Measurements from ENCODE around the gene PGRMC1.
A peak's percentile ranks its signal among the peaks of the same experiment; 100 is the strongest.
"Not testable (repeated sequence)": the region's sequence is repeated elsewhere in the genome, so short reads cannot be mapped to it uniquely, and the experiment has no call there.

The PGRMC1 gene

GRCh38 chrX:119252716-119253115 is 16.6 kb downstream of the PGRMC1 start:
- ChIA-PET POLR2A (no interaction called here), CTCF (interaction anchor here (1.3 kb wide), 1 partner anchor 36 kb away, joined by 3 read pairs; no protein-coding TSS in a partner anchor)
- no peak for DNase-seq (ENCODE audit: extremely low spot score)
- no peak for TF ChIP-seq LEF1 (IDR thresholded peaks at IDR 0.05; ENCODE audit: borderline replicate concordance)
- no peak for TF ChIP-seq NFRKB (IDR thresholded peaks at IDR 0.05)
- no peak for TF ChIP-seq BHLHE40 (IDR thresholded peaks at IDR 0.05; ENCODE audit: borderline replicate concordance)
- TF ChIP-seq PKNOX1 (IDR thresholded peaks at IDR 0.05): no peak
- TF ChIP-seq SP1 (IDR thresholded peaks at IDR 0.05): no peak
- TF ChIP-seq SUZ12 (IDR thresholded peaks at IDR 0.05): no peak
- TF ChIP-seq TARDBP (IDR thresholded peaks at IDR 0.05): no peak

DNA sequence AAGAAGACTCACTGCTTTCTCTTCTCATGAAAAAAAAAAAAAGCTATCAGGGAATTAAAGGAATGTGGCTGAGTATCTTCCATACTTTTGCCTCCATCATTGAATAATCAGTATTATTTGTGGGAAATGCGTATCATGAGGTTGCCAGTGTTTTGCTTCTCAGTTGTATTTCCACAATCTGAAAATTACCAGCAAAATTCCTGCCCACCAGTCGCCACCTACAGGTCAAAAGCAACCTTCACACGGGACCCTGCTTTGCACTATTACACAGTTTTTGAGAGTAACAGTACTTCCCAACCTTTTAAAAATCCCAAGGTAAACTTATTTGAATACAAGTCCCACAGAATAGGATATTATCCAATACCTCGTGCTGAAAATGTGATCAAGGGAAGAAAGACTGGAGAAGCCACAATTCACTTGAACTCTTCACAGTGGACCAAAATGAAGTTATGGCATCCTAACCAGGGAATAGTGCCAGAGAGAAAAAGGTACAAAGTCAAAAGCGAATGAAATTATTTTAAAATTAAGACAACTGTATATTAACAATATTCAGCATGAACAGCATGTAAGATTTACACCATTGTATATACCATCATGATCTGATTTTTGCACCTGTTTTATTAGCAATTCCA is 30.4 kb downstream of the PGRMC1 start:
- no peak for TF ChIP-seq ELF4 (IDR thresholded peaks at IDR 0.05)
- no peak for TF ChIP-seq FOXA1 (IDR thresholded peaks at IDR 0.05)
- no peak for TF ChIP-seq ZNF384 (IDR thresholded peaks at IDR 0.05)
- no peak for TF ChIP-seq BHLHE40 (IDR thresholded peaks at IDR 0.05; ENCODE audit: borderline replicate concordance)
- no peak for TF ChIP-seq NFRKB (IDR thresholded peaks at IDR 0.05)
- no peak for TF ChIP-seq PKNOX1 (IDR thresholded peaks at IDR 0.05)
- TF ChIP-seq CTBP1 (IDR thresholded peaks at IDR 0.05; ENCODE audit: borderline replicate concordance): no peak
- TF ChIP-seq SUZ12 (IDR thresholded peaks at IDR 0.05): no peak
- TF ChIP-seq HDGF (IDR thresholded peaks at IDR 0.05; ENCODE audit: borderline replicate concordance): no peak
- no peak for TF ChIP-seq LEF1 (IDR thresholded peaks at IDR 0.05; ENCODE audit: borderline replicate concordance)
- no peak for TF ChIP-seq FOXK2 (IDR thresholded peaks at IDR 0.05)
- no peak for TF ChIP-seq L3MBTL2 (conservative IDR thresholded peaks at IDR 0.05)
- TF ChIP-seq FOXM1 (IDR thresholded peaks at IDR 0.05; ENCODE audit: borderline replicate concordance): no peak
- TF ChIP-seq SP1 (IDR thresholded peaks at IDR 0.05): no peak
- POLR2A ChIA-PET: no interaction called here
- CTCF ChIA-PET: interaction anchor here (0.9 to 1.0 kb wide), 2 partner anchors 8 to 9 kb away, joined by 3 to 4 read pairs; no protein-coding TSS in a partner anchor
- peak; percentile 65 for DNase-seq (ENCODE audit: extremely low spot score)

DNA sequence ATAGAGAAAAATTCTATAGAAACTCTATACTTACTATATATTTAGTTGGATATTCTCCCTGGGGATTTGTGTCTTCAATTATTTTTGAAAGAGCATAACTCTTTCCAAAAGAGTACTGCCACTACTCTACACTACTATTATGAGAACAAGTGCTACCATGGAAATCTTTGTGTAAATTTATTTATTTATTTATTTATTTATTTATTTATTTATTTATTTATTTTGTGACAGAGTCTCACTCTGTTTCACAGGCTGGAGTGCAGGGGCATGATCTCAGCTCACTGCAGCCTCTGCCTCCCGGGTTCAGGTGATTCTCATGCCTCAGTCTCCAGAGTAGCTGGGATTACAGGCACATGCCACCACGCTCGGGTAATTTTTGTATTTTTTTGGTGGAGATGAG is 31.0 kb downstream of the PGRMC1 start:
- CTCF ChIA-PET; DNase-seq (ENCODE audit: extremely low spot score); POLR2A ChIA-PET: not testable (repeated sequence)

- TF ChIP-seq SUZ12 (IDR thresholded peaks at IDR 0.05) (no peak), FOXM1 (IDR thresholded peaks at IDR 0.05; ENCODE audit: borderline replicate concordance) (no peak), L3MBTL2 (conservative IDR thresholded peaks at IDR 0.05) (no peak), ARNT (IDR thresholded peaks at IDR 0.05) (no peak), HDGF (IDR thresholded peaks at IDR 0.05; ENCODE audit: borderline replicate concordance) (no peak), NFRKB (IDR thresholded peaks at IDR 0.05) (no peak), ZNF384 (IDR thresholded peaks at IDR 0.05) (no peak), LEF1 (IDR thresholded peaks at IDR 0.05; ENCODE audit: borderline replicate concordance) (no peak), TARDBP (IDR thresholded peaks at IDR 0.05) (no peak), FOXK2 (IDR thresholded peaks at IDR 0.05) (no peak), CTBP1 (IDR thresholded peaks at IDR 0.05; ENCODE audit: borderline replicate concordance) (no peak), BHLHE40 (IDR thresholded peaks at IDR 0.05; ENCODE audit: borderline replicate concordance) (no peak)
- POLR2A ChIA-PET: no interaction called here
- DNase-seq (ENCODE audit: extremely low spot score): no peak
- CTCF ChIA-PET: no interaction called here
Observed at GRCh38 chrX:119272882-119273419, 36.9 kb downstream of the PGRMC1 start.

DNA sequence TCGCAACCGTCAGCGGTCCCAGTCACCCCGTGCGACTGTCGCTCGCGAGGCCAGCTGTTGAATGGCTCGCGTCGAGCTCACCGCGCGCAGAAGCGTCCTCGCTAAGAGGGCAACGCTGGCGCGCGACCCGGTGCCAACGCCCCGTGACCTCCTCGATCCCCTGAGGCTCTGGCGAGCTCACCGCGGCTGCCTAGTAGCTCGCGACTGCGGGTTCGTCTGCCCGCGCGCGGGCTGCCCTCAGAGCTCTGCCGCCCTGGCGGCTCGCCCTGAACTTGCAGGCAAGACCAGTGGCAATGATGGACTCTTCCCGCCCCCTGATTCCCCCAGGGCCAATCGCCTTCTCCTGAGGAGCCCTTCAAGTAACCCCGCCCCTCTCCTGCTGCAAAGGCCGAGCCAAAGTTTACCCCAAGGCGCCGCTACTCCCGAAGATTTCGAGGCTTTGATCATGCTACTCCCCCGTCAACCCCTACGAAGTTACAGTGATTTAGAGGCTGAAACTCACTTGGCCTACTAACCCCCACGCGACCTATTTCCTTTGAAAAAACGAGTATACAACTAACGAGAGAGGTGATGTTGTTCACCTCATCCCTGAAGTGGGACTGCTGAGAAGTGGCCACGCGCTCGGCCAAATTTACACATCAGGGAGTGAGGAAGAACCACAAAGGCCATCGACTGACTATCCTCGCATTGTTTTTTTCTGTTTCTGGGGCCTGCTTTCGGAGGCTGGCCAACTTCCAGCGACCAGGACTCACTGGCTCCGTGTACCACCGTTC is 37.5 kb downstream of the PGRMC1 start:
- ChIA-PET CTCF (interaction anchor here (1.1 kb wide), 1 partner anchor 8 kb away, joined by 3 read pairs; no protein-coding TSS in a partner anchor), POLR2A (no interaction called here)
- no peak for DNase-seq (ENCODE audit: extremely low spot score)
- TF ChIP-seq ELF4 (IDR thresholded peaks at IDR 0.05): no peak
- TF ChIP-seq FOXA1 (IDR thresholded peaks at IDR 0.05): no peak
- TF ChIP-seq NFRKB (IDR thresholded peaks at IDR 0.05): no peak
- no peak for TF ChIP-seq SUZ12 (IDR thresholded peaks at IDR 0.05)
- TF ChIP-seq HDGF (IDR thresholded peaks at IDR 0.05; ENCODE audit: borderline replicate concordance): no peak
- TF ChIP-seq L3MBTL2 (conservative IDR thresholded peaks at IDR 0.05): no peak
- TF ChIP-seq FOXM1 (IDR thresholded peaks at IDR 0.05; ENCODE audit: borderline replicate concordance): no peak
- TF ChIP-seq CTBP1 (IDR thresholded peaks at IDR 0.05; ENCODE audit: borderline replicate concordance): no peak
- TF ChIP-seq LEF1 (IDR thresholded peaks at IDR 0.05; ENCODE audit: borderline replicate concordance): no peak
- no peak for TF ChIP-seq PKNOX1 (IDR thresholded peaks at IDR 0.05)
- TF ChIP-seq ARNT (IDR thresholded peaks at IDR 0.05): no peak
- no peak for TF ChIP-seq ZNF384 (IDR thresholded peaks at IDR 0.05)
- TF ChIP-seq TARDBP (IDR thresholded peaks at IDR 0.05): no peak
- no peak for TF ChIP-seq SP1 (IDR thresholded peaks at IDR 0.05)
- TF ChIP-seq BHLHE40 (IDR thresholded peaks at IDR 0.05; ENCODE audit: borderline replicate concordance): no peak
- no peak for TF ChIP-seq FOXK2 (IDR thresholded peaks at IDR 0.05)

DNA sequence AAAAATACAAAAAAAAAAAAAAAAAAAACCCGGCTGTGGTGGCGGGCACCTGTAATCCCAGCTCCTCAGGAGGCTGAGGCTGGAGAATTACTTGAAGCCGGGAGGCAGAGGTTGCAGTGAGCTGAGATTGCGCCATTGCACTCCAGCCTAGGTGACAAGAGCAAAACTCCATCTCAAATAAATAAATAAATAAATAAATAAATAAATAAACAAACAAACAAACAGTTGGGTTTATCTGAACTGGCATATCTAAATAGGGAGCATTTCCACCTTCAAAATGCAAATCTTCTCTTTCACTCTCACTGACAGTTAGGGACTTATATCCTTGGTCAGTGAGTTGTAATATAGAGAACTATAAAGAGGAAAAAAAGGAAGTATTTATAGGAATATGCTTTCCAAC is 46.3 kb downstream of the PGRMC1 start:
- DNase-seq (ENCODE audit: extremely low spot score); CTCF ChIA-PET; POLR2A ChIA-PET: not testable (repeated sequence)
